NT2/D1 (cell line): ENCODE data around the gene EFCAB8.

Source experiments
- SUZ12 ChIP-seq: IDR thresholded peaks from 2 replicates; pipeline ENCODE4 v1.6.1; 2011; ENCODE audit not compliant: insufficient read length, insufficient read depth; ENCODE audit errors: extremely low read depth
- YY1 ChIP-seq: IDR thresholded peaks from 2 replicates; pipeline ENCODE4 v1.6.1; 2011; ENCODE audit not compliant: insufficient read length, insufficient read depth
- ZNF274 ChIP-seq: IDR thresholded peaks from 2 replicates; pipeline ENCODE4 v1.6.1; 2011; ENCODE audit warnings: mild to moderate bottlenecking, low read depth, low read length

DNA sequence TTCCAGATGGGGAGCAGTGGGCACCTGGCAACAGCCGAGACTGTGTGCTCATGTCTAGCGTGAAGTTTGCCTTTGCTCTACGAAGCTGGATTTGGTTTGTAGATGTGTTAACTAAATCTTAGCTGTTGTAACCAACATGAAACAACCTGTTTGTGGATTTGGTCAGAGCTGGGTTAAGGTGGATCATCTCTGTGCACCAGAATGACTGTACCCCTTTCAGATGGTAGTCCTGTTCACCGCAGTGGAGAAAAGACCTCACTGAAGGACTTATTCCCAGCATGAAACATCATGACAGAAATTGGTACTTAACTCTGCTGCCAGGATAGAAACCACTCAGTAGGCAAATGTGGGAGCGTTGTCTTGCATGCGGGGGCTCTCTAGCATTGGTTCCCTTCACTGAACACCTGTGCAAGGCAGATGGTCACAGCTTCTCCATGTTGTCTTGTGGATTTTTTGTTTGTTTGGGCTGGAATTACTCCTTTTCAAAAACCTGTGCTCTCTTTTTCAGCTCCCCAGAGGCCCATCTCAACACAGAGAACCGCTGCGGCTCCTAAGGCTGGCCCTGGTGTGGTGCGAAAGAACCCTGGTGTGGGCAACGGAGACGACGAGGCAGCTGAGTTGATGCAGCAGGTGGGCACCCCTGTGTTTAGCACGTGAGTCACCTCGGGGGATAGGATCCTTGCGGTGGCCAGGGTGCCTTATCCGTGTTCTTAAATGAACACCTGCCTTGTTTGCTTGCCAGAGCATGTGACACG, 19.3 kb upstream of the EFCAB8 start:
- TF ChIP-seq YY1 (no peak), ZNF274 (no peak), SUZ12 (no peak)
